ENCODE results near the gene ETFA. TPM values are rescaled to one million over a fixed set of nuclear protein-coding genes. Genes with fewer than 3 reads are reported as not detected.

ETFA gene
- total RNA-seq, 2 donors from 2014 or later, result 68.6 to 82.8 TPM

DNA sequence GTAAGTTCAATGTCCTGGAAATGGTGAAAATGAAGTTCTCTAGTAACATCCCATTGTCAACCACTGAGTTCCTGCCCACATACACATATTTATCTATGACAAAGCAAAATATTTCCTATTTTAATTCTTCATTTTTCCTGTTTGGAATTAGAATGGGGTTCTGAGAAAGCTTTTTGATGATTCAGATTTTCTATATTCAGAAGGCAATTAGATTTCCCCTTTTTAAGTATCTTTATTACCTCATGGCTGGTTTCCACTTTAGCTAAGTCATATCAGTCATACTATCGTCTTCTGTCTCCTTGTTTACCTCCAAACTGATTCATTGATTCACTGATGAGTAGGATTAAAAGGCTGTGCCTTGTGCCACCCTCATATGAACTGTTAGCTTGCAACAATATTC lies 17.9 kb downstream of the ETFA start:
- Histone ChIP-seq H3K27ac (no peak overlapping the region), H3K4me1 (replicated peaks) (no peaks in the 10 kb centered on the region), H3K36me3 (no peaks in the 10 kb centered on the region), H3K27me3 (replicated peaks; ENCODE audit: insufficient read depth) (no peaks in the 10 kb centered on the region), H3K4me3 (no peak overlapping the region), H3K9me3 (no peaks in the 10 kb centered on the region)
- WGBS, result 52% methylated on average over 1 of the region's 1 CpG
- TF ChIP-seq POLR2A (IDR thresholded peaks at IDR 0.05), result no peak
- TF ChIP-seq POLR2AphosphoS5 (IDR thresholded peaks at IDR 0.05), result no peak
- TF ChIP-seq, protein P1, sequence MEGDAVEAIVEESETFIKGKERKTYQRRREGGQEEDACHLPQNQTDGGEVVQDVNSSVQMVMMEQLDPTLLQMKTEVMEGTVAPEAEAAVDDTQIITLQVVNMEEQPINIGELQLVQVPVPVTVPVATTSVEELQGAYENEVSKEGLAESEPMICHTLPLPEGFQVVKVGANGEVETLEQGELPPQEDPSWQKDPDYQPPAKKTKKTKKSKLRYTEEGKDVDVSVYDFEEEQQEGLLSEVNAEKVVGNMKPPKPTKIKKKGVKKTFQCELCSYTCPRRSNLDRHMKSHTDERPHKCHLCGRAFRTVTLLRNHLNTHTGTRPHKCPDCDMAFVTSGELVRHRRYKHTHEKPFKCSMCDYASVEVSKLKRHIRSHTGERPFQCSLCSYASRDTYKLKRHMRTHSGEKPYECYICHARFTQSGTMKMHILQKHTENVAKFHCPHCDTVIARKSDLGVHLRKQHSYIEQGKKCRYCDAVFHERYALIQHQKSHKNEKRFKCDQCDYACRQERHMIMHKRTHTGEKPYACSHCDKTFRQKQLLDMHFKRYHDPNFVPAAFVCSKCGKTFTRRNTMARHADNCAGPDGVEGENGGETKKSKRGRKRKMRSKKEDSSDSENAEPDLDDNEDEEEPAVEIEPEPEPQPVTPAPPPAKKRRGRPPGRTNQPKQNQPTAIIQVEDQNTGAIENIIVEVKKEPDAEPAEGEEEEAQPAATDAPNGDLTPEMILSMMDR (IDR thresholded peaks at IDR 0.05), result no peak
- intact Hi-C loops (cut with DNase I), result no loop called here
- no peak for DNase-seq (ENCODE audit: low spot score)

DNA sequence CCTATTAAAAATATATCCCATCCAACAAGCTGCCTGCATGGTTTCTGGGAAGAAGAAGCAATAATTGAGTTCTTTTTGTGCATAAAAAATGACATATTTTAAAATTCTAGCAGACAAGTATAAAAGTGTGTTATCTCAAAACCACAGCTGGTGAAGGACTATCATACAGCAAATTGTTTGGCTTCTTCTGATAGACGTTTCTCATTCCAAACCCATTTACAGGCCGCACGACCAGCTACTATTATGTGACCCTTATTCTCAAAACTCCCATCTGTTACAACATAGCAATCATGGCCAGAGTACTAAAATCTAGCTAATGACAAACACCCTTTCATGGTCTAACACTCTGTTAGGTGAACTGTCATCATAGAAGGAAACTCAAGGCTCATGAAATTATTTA lies 21.7 kb downstream of the ETFA start:
- Histone ChIP-seq H3K9me3 (no peaks in the 10 kb centered on the region), H3K4me1 (replicated peaks) (no peaks in the 10 kb centered on the region), H3K27ac (no peak overlapping the region), H3K4me3 (no peak overlapping the region), H3K27me3 (replicated peaks; ENCODE audit: insufficient read depth) (no peaks in the 10 kb centered on the region), H3K36me3 (no peaks in the 10 kb centered on the region)
- no peak for TF ChIP-seq POLR2A (IDR thresholded peaks at IDR 0.05)
- TF ChIP-seq, protein P1 (IDR thresholded peaks at IDR 0.05), result no peak
- TF ChIP-seq POLR2AphosphoS5 (IDR thresholded peaks at IDR 0.05), result no peak
- DNase-seq (ENCODE audit: low spot score), result no peak
- intact Hi-C loops (cut with DNase I), result no loop called here
- WGBS, result 83% methylated on average over 3 of the region's 3 CpGs

DNA sequence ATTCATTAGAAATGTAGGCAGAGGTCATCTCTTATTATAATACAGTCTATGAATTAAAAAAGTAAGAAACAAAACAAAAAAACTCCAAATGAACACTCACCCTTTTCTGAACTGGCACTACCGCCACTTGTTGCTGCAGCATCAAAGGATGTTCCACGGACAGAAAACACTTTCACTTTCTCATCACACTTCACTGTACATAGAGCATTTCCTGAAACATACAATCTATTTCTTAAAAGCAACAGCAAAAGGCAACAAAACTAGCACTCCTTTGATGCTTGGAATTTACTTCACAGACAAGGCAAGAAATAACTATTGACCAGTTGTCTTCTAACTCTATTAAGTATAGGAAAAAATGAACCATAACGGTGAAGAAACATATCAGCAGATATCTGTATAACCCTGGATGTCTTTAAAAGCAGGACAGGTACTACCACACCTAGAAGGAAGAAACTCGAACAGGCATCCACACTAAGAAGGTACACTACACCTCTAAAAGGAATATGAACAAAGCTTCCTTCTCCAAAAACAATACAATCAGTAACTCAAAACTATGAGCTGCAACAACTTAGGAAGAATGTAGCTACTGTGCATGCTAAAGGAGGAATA lies 24.9 kb downstream of the ETFA start:
- Histone ChIP-seq H3K4me1 (replicated peaks) (no peaks in the 10 kb centered on the region), H3K36me3 (peaks cover 0 to 3% of the 10 kb centered on the region in 2 donors), H3K27me3 (replicated peaks; ENCODE audit: insufficient read depth) (no peaks in the 10 kb centered on the region), H3K9me3 (no peaks in the 10 kb centered on the region), H3K27ac (no peak overlapping the region), H3K4me3 (no peak overlapping the region)
- no peak for DNase-seq (ENCODE audit: low spot score)
- 54% methylated on average over 4 of the region's 4 CpGs for WGBS
- intact Hi-C loops (cut with DNase I), result no loop called here
- no peak for TF ChIP-seq POLR2AphosphoS5 (IDR thresholded peaks at IDR 0.05)
- no peak for TF ChIP-seq POLR2A (IDR thresholded peaks at IDR 0.05)
- TF ChIP-seq, protein P1 (IDR thresholded peaks at IDR 0.05), result no peak

DNA sequence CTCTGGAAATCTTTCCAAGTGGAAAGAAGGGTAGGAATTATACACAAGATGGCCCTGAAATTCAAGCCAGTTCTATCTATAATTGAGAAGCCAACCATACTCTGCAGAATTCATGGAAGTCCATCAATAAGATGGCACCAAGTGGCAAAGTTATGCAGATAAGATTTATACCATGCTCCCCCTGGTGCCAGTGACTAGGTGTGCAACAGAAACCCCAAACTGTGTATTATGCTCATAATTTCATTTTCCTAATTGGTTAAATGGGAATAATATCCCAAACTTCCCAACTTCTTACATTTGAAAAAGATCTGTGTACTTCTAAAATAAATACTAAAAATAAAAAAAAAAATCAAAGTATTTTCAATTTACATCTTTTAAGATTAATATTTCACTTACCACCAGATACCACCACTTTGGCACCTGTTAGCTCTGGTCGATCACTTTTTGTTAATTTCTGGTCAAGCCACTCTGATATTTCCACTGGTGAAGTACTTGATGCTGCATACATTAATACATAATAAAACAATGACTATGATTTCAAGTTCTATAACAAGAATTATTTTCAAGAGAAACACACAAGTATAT lies 25.9 kb downstream of the ETFA start:
- H3K4me1 ChIP-seq (replicated peaks), result no peaks in the 10 kb centered on the region
- H3K27ac ChIP-seq, result no peak overlapping the region
- peaks cover 0 to 3% of the 10 kb centered on the region in 2 donors for H3K36me3 ChIP-seq
- no peaks in the 10 kb centered on the region for H3K9me3 ChIP-seq
- WGBS, result 98% methylated on average over 1 of the region's 1 CpG
- intact Hi-C loops (cut with DNase I), result no loop called here
- H3K27me3 ChIP-seq (replicated peaks; ENCODE audit: insufficient read depth), result no peaks in the 10 kb centered on the region
- no peak for TF ChIP-seq POLR2A (IDR thresholded peaks at IDR 0.05)
- TF ChIP-seq, protein P1 (IDR thresholded peaks at IDR 0.05), result peak in 1 of 4 experiments; percentile 32
- no peak for DNase-seq (ENCODE audit: low spot score)
- no peak overlapping the region for H3K4me3 ChIP-seq

DNA sequence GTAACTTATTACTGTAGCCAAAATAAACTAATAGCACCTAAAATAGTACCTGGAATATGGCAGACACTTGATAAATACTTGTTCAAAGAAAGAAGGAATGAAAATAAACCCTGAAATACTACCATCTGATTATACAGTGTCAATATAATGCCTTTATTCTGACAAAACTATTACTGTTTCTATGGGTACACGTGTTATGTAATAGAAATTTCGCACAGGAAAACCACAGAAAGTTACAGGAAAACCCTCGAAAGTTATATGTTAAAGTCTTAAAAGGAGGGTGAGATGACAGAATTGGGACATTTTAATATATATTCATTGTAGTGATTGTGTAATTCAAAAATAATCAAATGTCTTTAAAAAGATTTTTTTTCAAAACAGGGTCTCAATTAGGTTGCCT lies 28.8 kb downstream of the ETFA start:
- intact Hi-C loops (cut with DNase I), result no loop called here
- Histone ChIP-seq H3K36me3 (peaks cover 0 to 3% of the 10 kb centered on the region in 2 donors), H3K27me3 (replicated peaks; ENCODE audit: insufficient read depth) (no peaks in the 10 kb centered on the region), H3K9me3 (no peaks in the 10 kb centered on the region), H3K4me3 (no peak overlapping the region), H3K27ac (no peak overlapping the region), H3K4me1 (replicated peaks) (no peaks in the 10 kb centered on the region)
- 61% methylated on average over 3 of the region's 3 CpGs for WGBS
- no peak for TF ChIP-seq POLR2A (IDR thresholded peaks at IDR 0.05)
- no peak for TF ChIP-seq POLR2AphosphoS5 (IDR thresholded peaks at IDR 0.05)
- TF ChIP-seq, protein P1 (IDR thresholded peaks at IDR 0.05), result no peak
- DNase-seq (ENCODE audit: low spot score), result no peak

Data from prostate gland (tissue), 2 donors.